D721Med (cell line): ENCODE measurements around the gene AIP.

Source experiments
- DNase-seq: peaks from one replicate; pipeline ENCODE4 v3.0.0; 2011; ENCODE audit warnings: low spot score; ENCODE audit not compliant: insufficient read length
- FAIRE-seq: peaks from 2 replicates; lab custom pipeline; 2011; peaks lifted over from hg19 to GRCh38; lab: Jason Lieb, UNC
- TF ChIP-seq, protein P1 (sequence below): IDR thresholded peaks from 2 replicates; pipeline ENCODE4 v1.5.1; 2012; ENCODE audit warnings: mild to moderate bottlenecking, control low read depth; ENCODE audit not compliant: insufficient read depth; ENCODE audit errors: missing control alignments

The AIP gene

DNA sequence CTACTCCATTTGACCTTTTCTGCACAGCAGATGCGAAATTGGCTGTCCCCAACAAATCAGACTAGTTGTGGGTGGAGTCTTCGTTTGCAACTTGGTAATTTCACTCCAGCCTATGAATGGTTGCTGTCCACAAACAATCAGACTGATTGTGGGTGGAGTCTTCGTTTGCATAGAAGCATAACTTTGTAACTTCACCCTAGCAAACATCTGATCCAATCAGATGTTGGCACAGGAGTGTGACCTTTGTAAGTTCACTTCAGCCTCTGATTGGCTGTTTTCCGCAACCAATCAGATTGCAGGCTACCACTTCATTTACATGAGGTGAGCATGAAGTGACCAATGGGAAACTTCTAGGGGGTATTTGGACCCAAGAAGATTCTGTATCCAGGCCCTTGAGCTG, 56.7 kb downstream of the AIP start:
- FAIRE-seq (no peak), DNase-seq (no peak)
- TF ChIP-seq, protein P1, sequence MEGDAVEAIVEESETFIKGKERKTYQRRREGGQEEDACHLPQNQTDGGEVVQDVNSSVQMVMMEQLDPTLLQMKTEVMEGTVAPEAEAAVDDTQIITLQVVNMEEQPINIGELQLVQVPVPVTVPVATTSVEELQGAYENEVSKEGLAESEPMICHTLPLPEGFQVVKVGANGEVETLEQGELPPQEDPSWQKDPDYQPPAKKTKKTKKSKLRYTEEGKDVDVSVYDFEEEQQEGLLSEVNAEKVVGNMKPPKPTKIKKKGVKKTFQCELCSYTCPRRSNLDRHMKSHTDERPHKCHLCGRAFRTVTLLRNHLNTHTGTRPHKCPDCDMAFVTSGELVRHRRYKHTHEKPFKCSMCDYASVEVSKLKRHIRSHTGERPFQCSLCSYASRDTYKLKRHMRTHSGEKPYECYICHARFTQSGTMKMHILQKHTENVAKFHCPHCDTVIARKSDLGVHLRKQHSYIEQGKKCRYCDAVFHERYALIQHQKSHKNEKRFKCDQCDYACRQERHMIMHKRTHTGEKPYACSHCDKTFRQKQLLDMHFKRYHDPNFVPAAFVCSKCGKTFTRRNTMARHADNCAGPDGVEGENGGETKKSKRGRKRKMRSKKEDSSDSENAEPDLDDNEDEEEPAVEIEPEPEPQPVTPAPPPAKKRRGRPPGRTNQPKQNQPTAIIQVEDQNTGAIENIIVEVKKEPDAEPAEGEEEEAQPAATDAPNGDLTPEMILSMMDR, result no peak
